Measurements from ENCODE around the gene RD3L.
"Not testable (repeated sequence)": the region's sequence is repeated elsewhere in the genome, so short reads cannot be mapped to it uniquely, and the experiment has no call there.

RD3L gene

DNA sequence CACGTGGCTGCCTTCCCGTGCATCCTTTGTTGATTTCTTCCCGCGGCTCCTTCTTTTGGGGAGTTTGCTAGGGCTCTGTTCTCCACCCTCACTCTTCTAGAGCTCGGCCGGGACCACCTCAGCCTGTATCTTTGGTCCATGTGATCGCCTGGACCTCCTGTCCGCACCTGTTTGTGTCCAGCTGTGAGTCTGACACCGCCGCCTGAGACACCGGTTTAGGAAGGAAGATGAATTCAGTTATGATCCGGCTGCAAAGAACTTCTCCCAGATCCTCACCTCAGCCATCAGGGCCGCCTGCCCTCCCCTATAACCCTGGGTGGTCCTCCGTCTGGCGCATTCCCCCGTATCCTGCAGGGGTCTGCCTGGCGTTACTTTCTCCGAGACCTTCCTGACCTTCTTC is 14.8 kb downstream of the RD3L start:
- no peak for DNase-seq

DNA sequence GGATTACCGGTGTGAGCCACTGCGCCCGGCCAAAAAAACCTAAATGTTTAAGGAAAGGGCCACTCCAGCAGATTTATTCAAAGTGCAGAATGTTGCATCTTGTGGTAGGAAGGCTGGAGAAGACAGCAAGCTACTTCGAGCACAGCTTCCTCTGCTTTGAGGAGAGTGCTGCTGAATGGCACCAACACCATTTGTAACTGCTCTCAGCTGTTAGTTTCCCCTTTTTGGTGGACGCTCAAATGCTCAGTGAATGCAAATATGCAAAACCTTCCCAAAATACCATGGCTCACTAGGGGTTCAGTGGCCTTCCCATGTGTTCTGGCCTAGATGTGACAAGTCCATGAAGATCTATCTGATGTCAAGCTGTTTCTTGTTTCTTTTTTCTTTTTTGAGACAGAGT is 17.0 kb downstream of the RD3L start:
- DNase-seq = no peak

DNA sequence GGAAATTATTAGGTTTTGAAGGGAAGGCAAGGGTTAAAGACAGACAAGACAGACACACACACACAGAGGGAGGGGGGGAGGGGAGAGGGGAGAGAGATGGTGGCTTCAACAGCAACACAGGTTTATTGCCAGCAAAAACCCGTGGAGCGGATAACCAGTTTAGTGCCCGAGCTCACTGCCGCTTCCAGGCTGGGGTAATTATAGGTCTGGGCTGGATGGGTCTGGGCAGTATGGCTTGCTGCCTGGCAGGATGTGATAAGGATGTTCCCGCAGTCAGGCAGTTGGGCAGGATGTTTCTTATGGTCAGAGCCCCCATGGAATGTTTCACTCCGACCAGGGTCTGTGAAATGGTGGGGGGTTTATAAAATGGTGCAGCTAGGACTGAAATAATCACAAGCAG is 18.5 kb downstream of the RD3L start:
- no peak for DNase-seq

DNA sequence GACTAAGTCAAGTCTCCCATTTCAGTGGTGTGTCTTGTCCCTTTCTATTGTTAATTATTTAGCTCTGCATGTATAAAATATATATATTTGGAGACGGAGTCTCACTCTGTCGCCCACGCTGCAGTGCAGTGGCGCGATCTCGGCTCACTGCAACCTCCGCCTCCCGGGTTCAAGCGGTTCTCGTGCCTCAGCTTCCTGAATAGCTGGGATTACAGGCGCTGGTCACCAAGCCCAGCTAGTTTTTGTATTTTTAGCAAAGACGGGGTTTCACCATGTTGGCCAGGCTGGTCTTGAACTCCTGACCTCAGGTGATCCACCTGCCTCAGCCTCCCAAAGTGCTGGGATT is 20.5 kb downstream of the RD3L start:
- not testable (repeated sequence) for DNase-seq

DNA sequence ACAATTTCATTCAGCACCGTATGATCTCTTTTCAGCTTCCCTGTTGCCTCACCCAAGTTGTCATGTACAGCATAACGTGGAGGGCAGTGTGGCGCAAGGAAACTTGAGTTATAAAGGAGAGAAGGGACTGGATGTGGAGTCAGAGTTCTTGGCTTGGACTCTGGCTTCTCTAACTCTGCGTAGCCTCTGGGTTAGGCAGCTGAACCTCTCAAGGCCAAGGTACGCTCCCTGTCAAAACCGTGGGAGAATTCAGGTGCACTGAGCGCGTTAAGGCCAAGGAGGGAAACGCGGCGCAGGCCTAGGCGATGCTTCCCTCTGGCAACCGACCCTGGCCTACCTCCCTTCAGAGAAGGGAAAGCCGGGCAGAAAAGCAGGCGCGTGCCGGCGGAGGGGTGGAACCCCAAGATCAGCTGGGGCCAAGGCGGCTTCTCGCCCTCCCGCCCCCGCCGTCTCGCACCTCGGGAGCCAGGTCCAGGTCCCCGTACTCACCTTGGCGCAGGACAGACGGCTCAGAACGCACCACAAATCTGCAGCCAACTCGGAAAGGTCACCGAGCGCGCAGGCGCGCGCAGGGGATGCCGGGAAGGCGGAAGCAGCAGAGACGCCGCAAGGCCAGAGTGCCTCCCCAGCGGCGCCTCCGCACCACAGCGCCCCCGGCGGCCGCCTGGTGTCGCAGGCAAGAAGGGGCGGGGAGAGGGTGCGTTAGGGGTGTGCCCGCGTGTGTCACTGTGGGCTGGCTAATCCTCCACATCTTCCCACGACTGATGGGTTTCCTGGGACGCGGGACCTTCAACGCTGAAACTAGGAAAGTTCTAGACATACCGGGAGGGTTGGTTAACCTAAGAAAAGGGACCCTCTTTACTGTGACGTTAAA is 21.1 kb downstream of the RD3L start:
- peak; percentile 77 for DNase-seq

DNA sequence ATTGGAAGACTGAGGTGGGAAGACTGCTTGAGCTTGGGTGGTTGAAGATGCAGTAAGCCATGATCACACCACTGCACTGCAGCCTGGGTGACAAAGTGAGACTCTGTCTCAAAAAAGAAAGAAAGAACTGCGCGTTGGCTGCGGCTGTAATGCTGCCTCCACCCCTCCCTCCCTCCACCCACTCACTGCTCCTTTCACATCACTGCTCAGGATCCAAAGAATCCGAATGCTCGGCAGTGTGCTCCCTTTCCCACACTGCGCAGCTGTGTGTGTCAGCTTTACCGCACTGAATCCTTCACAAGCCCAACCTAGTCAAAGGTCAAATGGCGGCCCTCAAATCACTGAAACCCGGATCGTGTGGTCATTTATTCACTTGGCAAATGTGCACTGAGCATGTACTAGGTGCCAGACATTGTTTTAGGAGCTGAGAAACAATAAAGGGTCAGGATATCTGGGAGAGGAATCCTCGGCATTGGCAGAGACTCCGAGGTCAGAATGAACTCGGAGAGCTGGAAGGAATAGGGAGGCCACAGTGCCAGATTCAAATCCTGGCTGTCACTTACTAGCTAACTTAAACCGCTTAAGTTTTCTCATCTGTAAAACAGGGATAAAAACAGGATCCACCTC is 25.6 kb downstream of the RD3L start:
- DNase-seq = no peak

DNA sequence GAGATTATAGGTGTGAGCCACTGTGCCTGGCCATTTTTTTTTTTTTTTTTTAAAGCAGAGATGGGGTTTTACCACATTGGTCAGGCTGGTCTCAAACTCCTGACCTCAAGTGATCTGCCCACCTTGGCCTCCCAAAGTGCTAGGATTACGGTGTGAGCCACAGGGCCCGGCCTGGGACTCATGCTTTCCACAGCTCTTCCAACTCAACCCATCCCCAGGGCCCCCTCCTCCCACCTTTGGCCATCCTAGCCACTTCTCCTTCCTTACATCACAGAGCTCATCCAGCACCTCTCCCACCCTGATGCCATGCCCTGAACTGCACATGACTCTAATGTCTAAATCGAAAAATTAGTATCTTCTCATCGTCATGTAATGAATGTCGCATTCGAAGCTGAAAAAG is 26.7 kb downstream of the RD3L start:
- no peak for DNase-seq

DNA sequence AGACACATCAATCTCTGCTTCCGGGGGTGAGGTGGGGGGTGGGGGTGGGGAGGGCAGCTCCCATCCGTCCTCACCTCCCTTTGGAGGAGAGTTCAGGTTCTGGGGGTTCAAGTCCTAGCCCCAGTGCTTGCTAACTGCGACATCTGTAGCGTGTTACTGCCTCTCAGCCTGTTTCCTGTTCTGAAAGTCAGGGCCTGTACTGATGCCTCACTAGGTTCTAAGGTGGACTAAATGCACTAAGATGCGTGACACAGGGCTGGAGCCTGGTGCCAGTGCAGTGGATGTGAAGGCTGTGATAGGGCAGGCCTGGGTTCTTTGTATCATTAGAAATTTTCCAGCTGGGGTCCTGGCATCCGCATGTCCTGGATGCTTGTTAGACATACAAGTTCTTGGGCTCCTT is 31.3 kb downstream of the RD3L start:
- no peak for DNase-seq

DNA sequence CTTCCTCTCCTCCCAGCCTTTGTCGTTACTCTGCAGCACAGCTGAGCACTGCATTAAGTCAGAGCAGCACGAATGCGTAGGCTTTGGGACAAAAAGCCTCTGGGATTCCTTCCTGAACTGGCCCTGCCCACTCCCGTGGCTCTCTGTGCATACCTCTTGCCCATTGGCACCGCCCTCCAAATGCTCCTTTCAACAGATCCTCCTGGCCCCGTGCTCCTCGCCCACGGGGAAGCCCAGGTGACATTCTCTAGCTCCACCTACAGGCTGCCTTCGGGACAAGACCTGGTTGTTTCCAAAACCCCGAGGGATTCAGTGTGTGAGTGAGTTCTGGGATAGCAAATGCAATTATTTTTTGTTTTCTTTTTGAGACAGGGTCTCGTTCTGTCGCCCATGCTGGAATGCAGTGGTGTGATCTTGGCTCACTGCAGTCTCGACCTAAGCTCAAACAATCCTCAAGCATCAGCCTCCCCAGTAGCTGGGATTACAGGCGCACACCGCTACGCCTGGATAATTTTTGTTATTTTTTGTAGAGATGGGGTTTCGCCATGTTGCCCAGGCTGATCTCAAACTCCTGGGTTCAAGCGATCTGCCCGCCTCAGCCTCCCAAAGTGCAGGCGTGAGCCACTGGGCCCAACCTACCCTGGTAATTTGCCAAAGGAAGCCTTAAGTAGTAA is 31.9 kb downstream of the RD3L start:
- no peak for DNase-seq

DNA sequence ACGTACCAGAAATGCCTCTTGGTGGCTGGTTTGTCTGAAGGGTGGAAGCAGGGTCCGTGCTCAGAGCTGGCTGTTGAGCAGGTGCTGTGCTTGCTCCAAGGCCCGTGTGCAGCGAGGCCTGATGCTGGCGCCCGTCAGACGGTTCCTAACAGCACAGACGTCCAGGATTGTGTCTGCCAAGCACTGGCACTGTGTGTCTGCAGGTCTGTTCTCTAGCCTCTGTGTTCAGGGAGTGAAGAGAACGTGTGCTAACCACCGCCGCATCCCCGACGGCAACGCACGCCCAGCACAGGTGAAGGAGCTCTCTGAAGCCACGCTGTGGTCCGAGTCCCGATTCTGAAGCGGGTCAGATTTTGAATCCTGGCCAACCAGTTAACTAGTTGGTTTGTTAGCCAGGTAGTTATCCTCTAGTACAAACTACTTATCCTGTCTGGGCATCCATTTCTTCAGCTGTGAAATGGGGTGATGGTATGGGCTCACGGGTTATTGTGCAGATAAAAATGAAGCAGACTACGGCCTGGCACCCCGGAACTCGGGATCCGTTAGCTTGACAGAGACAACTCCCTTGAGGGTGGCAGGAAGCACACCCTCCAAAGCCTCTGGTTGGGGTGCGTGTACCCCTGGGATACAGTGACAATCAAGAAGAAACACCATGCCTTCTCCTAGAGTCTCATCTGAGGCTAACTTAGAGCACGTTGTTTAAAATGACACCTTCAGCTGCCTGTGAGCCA is 32.6 kb downstream of the RD3L start:
- DNase-seq = no peak

DNA sequence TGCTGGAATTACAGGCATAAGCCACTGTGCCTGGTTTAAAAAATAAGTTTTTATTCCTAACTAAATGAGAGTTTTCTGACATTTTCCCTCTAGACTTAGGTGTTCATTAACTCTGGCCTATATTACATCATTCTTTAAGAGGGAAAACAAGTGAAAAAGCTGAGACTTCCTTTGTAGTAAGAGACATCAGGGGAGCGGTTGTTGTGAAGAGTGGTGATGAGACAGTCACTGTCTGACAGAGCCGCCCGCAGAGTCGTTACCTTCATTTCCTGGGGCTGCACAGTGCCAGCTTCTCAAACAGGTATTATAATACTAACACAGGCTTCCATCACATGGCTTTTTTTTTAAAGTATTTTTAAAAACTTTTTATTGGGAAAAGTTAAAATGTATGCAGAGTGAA is 33.7 kb downstream of the RD3L start:
- no peak for DNase-seq

DNA sequence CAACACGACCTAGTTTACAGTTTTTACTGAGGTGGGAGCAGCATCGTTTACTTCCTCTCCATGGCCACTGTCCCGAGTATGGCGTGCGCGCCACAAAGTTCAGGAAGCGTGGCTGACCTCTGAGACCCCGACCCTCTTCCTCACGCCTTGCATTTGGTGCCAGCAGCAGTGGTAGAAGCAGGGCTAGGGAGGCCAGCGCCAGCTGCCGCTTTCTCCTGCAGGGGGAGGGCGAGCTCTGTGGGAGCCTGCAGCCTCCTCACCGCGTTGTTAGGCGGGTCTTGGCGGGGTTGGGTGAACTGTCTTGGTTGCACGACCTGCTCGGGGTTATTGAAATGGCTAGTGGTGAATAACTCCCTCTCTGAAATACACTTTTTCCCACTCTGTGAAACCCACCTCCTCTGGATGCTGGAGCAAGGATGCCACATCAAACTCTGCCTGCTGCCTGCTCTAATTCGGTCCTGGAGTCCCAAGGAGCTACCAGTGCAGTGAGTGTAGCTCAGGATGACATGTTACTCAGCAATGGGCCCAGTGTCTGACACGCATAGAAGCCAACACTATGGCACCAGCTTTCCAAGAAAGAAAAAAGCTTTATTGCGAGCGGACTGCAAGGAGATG is 36.4 kb downstream of the RD3L start:
- no peak for DNase-seq

DNA sequence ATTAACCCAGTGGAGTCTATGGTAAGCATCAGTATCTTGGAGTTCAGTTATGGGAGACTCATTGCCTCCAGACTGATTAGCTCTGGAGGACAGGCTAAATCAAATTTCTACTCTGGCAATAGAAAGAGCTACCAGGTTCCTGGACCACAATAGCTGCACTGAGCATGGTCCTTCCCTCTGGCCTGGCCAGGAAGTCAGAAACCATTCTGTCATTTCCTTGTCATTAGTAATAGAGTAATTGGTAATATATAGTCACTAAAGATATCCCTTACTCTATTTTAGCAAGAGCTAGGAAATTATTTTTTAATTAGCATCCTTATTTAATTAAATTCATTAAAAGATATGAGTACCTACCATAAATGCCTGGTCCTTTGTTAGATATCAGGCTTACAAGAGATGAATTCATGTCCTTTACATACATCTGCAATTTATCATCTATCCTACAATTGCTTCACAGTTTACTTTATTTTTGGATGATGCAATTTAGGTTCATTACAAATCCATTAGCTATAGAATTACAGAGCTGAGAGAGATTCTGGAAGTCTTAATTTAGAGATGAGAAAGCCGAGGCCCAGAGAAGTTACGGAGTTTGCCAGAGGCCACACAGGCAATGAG is 37.7 kb downstream of the RD3L start:
- DNase-seq = no peak

DNA sequence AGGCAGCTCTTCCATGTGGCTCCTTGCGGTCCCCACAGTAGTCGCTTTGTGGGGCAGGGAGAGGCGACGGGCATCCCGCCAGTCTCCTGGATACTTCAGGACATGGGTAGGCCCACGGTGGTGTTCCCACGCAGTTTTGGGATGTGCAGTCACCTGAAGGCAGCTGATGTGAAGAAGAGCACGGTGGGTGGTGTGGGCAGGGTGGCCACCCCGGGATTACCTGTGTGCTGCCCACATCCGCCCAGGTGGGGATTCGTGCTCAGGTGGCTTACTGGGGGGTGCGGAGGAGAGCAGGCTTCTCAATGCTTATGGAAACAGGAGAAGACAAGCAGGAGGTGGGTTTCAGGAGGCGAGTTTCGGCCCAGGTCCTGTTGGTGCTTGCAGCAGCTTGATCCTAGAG is 42.5 kb downstream of the RD3L start:
- DNase-seq = no peak

DNA sequence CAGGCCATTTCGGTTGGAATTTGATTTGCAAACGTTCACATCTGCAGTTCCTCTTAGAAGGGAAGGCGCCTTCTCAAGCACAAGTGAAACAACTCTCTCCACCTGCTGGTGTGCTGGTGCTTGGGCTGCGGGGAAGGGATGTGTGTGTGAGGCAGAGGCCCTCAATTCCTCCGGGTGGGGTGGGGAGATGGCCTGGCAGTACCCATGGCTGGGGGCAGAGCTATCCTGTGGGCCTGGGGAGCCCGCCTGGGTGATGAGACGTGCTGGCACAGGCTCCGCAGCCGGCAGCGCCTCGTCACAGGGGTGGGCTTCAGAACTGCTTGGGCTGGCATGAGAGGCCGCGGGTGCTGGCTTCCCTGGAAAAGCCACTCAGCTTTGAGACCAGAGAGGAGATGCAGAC is 43.0 kb downstream of the RD3L start:
- no peak for DNase-seq

DNA sequence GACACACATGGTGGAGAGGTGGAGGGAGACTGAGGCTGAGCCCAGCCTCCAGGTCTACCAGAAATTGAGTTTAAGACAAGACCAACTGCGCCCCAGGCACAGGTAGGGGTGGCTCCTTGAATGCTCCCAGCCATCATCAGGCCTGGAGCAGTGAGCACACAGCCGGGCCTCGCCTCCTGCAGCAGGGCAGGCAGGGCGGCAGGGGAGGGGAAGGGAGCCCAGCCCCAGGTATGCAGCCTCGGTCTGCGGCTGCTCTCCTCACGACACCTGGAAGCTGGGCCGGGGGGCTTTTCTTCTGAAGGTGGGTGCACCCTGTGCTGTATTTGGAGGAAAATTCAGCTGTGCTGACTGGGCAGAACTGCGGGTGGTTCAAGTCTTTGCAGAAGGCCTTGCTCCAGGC is 43.6 kb downstream of the RD3L start:
- DNase-seq = no peak

DNA sequence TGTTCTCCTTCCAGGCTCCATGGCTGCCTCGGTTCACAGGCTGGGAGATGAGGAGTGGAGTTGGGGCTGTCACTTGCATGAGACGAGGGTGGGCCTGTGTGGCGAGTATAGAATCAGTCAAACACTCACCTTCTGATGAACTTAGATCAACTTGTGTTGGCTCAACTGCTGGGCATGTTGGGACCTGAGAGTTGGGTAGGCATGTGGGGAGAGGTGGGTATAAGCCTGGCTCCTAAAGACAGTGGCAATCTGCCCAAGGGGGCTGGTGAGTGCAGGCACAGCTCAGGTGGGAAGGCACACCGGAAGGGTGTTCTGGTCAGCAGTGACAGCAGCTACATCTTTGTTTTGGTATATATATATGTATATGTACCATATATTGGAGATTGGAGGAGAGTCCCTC is 44.1 kb downstream of the RD3L start:
- no peak for DNase-seq

DNA sequence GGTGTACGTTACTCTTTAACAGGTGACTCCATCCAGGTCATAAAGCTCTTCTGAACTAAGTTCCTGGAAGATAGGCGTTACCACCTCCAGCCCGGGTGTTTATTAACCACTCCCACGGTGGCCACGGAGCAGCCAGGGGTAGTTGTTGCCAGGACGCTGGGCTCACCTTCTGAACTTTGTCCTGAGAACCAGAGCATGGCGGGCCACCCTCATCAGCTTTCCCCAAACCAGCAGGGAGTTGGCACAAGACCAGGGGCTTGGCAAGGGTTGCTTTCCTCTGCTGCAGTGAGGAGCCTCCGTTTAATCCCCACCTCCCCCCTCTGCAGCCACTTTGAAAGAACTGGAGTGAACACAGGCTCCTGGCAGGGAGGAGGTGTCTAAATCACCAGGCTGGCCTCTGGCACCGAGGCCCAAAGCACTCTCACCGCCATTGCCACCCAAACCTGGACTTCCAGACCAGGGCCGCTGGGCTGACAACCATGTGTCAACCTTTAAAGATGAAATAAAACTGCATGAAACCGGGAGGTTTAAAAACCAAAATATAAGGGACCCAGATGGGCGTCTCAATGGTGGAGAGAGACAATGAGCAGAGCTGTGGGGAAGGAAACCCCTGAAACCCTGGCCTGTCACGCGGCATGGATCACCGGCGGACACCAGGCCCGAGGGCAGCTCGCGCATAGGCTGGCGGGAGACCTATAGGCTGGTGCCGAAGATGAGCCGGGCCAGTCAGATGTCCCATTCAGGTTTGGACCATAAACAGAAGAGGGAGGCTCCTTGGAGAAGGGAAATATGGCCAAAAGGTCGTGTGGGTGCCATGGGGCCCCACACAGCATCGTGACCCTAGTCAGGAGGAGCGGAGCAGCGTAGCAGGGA is 45.0 kb downstream of the RD3L start:
- DNase-seq = no peak

DNA sequence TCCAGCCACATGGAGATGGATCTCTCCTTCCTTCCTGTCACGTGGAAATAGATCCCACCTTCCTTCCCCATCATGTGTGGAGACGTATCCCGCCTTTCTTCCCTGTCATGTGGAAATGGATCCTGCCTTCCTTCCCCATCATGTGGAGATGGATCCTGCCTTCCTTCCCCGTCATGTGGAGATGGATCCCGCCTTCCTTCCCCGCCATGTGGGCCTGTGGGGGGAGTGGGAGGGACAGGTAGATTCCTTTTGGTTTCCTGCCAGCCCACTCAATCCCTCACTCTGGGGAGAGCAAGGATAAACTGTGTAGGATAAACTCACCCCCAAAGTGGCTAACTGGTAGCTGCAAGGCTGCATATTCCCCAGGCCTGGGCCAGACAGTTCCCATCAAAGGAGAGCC is 45.8 kb downstream of the RD3L start:
- no peak for DNase-seq

DNA sequence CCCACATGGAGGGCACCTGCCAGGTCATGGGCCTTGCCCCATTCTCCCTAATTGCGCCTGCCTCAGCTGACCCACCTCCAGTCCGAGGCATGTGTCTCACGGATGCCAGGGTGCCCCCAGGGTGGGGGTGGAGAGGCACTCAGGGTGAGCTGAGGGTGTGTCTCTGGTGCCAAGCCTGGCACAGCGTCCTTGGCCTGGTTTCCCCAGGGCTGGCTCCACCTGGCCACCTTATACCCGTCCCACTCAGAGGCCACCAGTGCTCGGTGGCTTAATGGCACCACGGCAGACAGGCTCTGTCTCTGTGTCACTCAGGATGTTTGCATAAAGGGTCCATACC is 47.6 kb downstream of the RD3L start:
- DNase-seq = no peak

DNA sequence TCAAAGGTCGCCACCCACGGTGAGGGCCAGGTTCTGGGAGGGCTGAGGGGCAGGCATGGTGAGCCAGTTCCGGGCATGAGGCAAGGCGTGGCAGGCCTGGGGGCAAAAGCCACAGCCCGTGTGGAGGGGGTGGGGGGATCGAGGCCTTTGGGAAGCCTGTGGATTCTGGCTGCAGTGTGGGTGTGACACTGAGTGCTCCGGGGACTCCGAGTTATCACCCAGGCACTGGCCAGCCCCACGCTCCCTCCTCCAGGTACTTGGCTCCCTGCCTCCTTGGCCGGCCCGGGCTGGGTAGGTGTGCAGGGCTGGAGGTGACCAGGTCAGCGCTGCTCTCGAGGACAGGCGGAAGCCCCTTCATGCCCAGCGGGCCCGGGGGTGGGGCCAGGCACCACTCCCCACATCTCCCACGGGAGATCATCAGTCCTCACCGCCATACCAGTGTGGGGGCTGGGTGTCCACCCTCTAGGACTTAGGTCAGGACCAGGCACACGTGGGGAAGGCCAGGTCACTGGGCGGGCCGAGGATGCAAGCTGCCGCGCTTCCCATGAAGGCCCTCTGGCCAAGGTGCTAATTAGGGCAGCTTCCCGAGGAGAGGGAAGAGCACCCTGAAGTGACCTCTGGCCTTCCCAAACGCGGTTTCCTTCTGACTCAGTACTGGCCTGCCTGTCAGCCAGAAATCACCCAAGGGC is 48.2 kb downstream of the RD3L start:
- DNase-seq = no peak
